Cardiac fibroblast (primary cell): ENCODE measurements around the gene COX4I2.

Experiments
- DNase-seq, 2 donors: peaks; one replicate each; pipeline versions ENCODE4 v3.0.0 to v3.0.0-alpha.2; 2010; ENCODE audit warnings: low read depth in 2 of 2
- H3K4me3 ChIP-seq, 2 donors: replicated peaks in 1 of 2; 1 replicate in 1 of 2; 2 replicates in 1 of 2; pipeline ENCODE4 v1.5.1; 2011; ENCODE audit warnings: low read depth in 2 of 2, low read length in 2 of 2, mild to moderate bottlenecking in 2 of 2, moderate library complexity in 1 of 2
- CTCF ChIP-seq: IDR thresholded peaks from one replicate; pipeline ENCODE4 v1.5.1; 2011; ENCODE audit warnings: low read depth, mild to moderate bottlenecking, low read length, inconsistent platforms

The COX4I2 gene

GRCh38 chr20:31682927-31683326, 45.2 kb downstream of the COX4I2 start:
- no peak for DNase-seq
- TF ChIP-seq CTCF: no peak
- no peak overlapping the region for H3K4me3 ChIP-seq

- TF ChIP-seq CTCF: no peak
- DNase-seq: no peak
- no peak overlapping the region for H3K4me3 ChIP-seq
These were observed 46.7 kb downstream of the COX4I2 start for GRCh38 chr20:31684153-31685015.

- DNase-seq: no peak
- no peak overlapping the region for H3K4me3 ChIP-seq
- TF ChIP-seq CTCF: no peak
These were observed 48.3 kb downstream of the COX4I2 start for GRCh38 chr20:31685853-31686643.

GRCh38 chr20:31687777-31688176, 50.1 kb downstream of the COX4I2 start:
- no peak overlapping the region for H3K4me3 ChIP-seq
- TF ChIP-seq CTCF: no peak
- no peak for DNase-seq

GRCh38 chr20:31689141-31689540, 51.4 kb downstream of the COX4I2 start:
- no peak overlapping the region for H3K4me3 ChIP-seq
- no peak for DNase-seq
- no peak for TF ChIP-seq CTCF

- TF ChIP-seq CTCF: no peak
- DNase-seq: no peak
- no peak overlapping the region for H3K4me3 ChIP-seq
These were observed 52.5 kb downstream of the COX4I2 start for GRCh38 chr20:31690124-31690666.
